Measurements from ENCODE around the gene ACER1.
"Not testable (repeated sequence)": the region's sequence is repeated elsewhere in the genome, so short reads cannot be mapped to it uniquely, and the experiment has no call there.

ACER1 gene

DNA sequence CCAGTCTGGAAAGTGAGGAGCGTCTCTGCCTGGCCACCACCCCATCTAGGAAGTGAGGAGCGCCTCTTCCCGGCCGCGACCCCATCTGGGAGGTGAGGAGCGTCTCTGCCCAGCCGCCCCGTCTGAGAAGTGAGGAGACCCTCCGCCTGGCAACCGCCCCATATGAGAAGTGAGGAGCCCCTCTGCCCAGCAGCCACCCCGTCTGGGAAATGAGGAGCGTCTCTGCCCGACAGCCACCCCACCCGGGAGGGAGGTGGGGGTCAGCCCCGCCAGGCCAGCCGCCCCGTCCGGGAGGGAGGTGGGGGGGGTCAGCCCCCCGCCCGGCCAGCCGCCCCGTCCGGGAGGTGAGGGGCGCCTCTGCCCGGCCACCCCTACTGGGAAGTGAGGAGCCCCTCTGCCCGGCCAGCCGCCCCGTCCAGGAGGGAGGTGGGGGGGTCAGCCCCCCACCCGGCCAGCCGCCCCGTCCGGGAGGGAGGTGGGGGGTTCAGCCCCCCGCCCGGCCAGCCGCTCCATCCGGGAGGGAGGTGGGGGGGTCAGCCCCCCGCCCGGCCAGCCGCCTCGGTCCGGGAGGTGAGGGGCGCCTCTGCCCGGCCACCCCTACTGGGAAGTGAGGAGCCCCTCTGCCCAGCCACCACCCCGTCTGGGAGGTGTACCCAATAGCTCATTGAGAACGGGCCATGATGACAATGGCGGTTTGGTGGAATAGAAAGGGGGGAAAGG lies 22.1 kb upstream of the ACER1 start:
- not testable (repeated sequence) for DNase-seq

DNA sequence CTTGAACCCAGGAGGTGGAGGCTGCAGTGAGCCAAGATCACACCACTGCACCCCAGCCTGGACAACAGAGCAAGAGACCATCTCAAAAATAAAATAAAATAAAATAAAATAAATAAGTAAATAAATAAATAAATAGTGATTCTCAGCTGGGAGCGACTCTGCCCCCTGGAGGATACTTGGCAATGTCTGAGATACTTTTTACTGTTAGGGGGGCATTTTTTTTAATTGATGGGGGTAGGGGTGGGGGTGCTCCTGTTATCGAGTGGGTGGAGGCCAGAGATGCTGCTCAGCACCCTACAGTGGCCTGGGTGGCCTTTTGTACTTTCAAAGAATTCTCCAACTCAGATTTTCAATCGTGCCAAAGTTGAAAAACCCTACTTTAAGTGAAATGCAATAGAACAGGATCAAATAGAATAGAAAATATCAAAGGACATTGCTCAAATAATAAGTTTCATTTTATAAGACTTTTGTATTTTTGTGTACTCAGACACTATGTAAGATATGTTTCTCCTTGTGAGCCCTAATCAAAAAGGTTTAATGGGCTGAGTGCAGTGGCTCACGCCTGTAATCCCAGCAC lies 20.8 kb upstream of the ACER1 start:
- no peak for DNase-seq

DNA sequence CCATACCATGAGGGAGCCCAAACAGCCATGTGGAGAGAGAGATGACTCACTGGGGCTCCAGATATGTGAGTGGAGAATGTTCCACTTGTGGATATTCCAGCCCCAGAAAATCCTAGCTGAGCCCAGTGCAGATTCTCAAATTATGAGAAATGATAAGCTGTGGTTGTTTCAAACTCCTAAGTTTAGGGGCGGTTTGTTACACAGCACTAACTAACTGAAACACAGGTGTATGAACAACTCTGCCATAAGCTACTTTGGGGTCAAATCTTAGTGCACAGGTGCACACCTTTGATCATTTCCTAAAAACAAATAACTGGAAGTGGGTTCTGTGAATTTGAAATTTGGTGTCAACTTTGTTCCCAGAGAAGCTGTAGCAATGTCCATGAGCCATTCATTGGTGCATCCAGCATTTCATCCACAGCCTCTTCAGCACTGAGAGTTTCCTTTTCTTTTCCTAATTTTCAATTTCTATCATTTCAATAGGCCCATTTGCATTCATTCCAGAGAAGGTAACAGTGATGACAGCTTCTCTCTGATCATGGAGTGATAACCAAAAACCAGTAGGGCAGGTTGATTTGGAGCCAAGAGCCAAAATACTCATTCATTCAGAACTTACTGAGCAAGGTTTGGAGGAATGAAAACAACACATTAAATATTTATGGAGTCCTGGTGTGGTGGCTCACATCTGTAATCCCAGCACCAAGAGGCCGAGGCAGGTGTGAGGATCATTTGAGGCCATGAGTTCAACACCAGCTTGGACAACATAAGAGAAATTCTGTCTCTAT lies 19.2 kb upstream of the ACER1 start:
- no peak for DNase-seq

DNA sequence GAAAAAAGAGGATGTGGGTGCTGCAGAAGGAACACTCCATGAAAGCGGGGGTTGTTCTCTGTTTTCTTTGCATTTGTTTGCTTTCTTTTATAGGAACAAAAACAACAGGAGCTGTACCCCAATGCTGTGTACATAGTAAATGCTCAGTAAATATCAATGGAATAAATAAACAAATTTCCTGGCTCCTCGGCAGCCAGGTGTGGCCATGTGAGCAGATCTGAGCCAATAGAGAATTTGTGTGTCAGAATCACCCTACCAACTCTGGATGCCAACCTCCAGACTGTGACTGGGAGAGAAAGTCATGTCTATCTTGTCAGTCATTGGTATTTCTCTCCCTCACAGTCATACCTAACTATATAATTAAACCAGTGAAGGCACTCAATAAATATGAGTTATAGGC lies 17.3 kb upstream of the ACER1 start:
- DNase-seq, result no peak

DNA sequence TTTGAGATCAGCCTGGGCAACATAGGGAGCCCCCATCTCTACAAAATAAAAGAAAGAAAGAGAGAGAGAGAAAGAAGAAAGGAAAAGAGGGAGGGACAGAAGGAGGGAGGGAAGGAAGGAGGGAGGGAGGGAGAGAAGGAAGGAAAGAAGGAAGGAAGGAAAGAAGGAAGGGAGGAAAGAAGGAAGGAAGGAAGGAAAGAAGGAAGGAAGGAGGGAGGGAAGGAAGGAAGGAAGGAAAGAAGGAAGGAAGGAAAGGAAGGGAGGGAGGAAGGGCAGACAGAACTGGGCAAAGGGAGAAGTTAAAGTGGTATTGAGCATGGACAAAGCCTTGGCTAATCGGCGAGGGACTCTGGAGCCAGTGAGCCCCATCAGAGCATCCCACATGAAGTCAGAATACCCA lies 15.9 kb upstream of the ACER1 start:
- DNase-seq, result not testable (repeated sequence)

DNA sequence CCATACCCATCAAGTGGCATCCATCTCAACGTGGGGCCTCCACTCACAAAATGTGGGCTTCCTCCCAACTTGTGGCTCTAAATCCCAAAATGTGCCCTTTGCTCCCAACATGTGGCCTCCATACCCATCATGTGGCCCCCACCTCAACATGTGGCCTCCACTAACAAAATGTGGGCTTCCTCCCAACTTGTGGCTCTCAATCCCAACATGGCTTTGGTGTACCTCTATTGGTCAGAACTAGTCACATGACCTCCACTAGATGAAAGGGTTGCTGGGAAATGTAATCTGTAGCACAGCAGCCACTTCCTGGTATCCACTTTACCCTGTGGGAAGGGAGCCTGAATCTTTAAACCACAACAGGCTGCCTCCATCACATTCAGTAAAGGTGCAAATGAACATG lies 10.1 kb upstream of the ACER1 start:
- no peak for DNase-seq

DNA sequence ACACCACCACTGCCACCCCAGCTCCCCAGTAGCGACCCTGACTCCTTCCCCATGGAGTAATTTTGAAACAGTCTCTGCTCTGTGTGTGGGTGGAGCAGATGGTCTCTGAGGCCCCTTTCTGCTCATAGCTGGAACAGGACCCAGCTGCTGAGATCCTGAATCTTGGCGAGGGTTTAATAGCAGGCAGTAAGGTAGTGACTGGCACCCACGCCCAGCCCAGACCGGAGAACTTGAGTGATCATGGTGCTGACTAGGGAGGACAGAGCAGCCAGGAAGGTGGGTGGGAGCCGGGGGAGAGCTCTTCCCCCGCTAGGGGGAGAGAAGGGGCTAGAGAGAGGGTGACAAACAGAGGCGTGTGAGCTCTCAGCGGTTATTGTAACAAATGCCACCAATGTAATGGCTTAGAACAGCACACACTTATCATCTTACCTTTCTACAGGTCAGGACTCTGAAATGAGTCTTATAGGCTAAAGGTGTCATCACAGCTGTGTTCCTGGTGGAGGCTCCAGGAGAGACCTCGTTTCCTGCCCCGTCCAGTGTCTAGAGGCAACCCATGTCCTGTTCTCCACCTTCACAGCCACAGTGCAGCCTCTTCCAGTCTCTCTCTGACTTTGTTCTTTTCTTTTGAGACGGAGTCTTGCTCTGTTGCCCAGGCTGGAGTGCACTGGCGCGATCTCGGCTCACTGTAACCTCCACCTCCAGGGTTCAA lies 7.2 kb upstream of the ACER1 start:
- DNase-seq, result no peak

DNA sequence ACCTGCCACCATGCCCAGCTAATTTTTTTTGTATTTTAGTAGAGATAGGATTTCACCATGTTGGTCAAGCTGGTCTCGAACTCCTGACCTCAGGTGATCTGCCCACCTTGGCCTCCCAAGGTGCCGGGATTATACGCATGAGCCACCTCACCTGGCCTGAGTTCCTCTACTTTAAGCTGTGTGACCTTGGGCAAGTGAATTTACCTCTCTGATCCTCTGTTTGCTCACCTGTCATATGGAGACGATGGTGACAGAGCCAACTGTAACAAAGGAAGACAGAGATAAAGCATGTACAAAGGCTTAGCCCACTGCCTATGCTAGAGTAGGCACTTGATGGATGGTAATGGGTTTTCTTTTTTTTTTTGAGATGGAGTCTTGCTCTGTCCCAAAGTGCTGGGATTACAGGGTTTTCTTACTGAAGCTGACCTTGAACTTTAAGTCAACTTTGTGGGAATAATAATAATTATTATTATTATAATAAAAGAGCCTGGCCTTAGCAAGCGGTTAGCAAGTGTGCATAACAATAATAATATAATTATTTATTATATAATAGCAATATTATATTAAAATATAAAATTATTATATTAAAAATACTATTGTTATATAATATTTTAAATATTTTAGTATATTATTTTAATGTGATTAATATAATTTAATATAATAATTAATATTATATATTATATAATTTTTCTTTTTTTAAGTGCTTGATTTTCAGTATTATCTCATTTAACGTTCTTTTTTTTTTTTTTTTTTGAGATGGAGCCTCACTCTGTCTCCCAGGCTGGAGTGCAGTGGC lies 1.3 kb upstream of the ACER1 start:
- no peak for DNase-seq

DNA sequence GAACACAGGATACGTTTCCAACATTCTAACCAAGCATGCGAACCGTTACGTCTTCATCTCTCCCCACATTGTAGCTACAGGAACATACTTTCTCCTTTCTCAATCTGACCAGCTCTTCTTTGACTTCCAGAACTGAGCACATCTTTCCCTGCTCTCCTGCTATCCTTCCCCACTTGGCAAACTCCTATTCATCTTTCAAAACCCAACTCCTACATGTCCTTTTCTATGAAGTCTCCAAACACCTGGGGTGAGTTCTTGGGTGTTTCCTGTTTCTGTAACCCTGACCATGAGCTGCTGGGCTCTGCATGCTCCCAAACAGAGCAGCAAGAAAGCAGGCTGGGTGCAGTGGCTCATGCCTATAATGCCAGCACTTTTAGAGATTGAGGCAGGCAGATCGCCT lies 6.6 kb downstream of the ACER1 start:
- no peak for DNase-seq

DNA sequence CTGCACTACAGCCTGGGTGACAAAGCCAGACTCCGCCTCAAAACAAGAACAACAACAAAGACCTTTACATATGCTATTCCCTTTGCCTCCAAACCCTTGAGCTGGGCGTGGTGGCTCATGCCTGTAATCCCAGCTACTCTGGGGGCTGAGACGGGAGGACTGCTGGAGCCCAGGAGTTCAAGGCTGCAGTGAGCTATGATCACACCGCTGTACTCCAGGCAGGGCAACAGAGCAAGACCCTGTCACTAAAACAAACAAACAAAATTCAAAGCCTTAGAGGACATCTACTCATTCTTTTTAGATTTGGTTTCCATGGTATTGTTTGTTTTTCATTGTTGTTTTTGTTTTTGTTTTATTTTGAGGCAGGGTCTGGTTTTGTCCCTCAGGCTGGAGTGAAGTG lies 7.8 kb downstream of the ACER1 start:
- no peak for DNase-seq

DNA sequence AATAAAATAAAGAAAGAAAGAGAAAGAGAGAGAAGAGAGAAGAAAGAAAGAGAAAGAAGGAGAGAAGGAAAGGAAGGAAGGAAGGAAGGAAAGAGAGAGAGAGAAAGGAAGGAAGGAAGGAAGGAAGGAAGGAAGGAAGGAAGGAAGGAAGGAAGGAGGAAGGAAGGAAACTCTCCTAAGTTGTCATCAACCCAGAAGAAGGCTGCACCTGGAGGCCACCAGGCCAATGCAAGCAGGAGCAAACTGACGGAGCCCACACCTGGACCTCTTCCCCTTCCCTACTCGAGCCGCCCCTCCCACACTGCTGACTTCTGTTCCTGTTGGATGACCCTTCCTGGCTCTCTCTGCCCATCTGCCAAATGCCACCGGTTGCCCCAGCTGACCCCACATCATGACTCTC lies 8.7 kb downstream of the ACER1 start:
- no peak for DNase-seq

DNA sequence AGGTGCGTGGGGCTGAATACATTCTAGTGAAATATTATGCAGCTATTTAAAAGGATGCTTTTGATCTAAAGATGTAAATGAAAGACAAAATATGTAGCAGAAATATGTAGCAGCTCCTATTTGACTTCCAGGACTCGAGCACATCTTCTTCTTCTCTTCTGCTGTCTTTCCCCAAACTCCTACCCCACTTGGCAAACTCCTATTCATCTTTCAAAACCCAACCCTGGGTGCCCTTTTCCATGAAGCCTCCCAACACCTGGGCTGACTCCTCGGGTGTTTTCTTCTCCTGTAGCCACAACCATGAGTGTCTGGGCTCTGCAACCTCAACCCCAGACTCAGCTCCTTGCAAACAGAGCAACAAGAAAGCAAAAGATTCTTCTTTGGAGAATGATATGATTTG lies 11.1 kb downstream of the ACER1 start:
- no peak for DNase-seq

DNA sequence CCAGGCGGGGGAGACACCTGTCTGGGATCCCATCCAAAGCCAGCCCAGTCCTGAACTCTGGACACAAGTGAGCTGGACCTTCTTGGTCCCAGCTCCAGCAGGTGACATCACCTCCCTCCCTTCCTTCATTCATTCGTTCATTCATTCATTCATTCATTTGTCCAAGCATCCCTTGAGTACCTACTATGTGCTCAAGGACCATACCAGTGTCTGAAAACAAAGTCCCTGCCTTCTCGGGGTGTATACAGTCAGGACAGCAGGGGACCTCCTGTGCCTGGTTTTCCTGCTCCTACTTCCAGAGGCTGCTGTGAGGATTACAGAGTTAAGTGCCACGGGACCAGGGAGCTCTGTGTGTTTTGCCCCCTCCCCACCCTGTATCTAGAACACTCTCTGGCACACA lies 14.0 kb downstream of the ACER1 start:
- no peak for DNase-seq

DNA sequence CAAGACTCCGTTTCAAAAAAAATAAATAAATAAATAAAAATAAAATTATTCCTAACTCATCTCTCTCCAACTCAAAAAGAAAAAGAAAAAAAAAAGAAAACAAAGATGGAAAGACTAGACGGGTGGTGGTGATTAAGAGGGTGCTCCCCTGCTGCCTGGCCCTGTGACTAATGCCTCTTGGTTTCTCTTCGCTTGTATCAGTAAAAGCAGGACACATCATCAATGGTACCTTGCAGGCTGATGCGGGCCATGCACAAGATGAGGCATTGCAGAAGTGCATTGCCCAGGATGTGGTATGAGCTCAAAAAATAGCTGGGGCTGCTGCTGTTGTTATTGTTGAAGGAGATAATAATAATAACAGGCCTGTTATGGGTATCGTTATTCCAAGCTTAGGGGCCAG lies 14.6 kb downstream of the ACER1 start:
- no peak for DNase-seq

DNA sequence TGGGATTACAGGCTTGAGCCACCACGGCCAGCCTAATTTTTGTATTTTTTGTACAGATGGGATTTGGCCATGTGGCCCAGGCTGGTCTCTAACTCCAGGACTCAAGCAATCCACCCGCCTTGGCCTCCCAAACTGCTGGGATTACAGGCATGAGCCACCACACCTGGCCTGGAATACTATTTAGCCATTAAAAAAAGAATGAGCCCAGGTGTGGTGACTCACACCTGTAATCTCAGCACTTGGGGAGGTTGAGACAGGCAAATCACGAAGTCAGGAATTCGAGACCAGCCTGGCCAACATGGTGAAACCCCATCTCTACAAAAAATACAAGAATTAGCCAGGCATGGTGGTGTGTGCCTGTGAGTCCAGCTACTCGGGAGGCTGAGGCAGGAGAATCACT lies 17.8 kb downstream of the ACER1 start:
- not testable (repeated sequence) for DNase-seq

DNA sequence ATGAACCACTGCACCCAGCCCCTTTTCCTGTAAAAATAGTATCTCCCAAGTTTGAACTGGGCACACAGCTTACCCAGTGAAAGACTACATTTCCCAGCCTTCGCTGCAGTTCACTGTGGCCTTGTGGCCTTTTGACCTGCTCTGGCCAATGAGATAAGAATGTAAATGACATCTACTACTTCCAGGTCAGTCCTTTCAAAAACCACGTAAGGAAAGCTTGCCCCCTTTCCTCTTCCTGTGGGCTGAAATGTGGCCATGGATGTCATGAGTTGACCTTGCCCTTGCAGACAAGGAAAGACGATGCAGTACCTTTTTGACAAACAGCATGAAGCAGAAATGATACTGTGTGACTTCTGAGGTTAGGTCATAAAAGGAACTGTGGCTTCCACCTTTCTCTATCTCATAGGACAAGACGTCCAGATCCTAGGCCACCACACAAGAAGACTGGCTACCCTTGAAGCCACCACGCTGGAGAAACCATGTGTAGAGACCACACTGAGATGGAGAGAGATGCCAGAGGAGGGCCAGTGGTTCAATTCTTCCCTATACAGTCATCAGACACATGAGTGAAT lies 19.9 kb downstream of the ACER1 start:
- no peak for DNase-seq

DNA sequence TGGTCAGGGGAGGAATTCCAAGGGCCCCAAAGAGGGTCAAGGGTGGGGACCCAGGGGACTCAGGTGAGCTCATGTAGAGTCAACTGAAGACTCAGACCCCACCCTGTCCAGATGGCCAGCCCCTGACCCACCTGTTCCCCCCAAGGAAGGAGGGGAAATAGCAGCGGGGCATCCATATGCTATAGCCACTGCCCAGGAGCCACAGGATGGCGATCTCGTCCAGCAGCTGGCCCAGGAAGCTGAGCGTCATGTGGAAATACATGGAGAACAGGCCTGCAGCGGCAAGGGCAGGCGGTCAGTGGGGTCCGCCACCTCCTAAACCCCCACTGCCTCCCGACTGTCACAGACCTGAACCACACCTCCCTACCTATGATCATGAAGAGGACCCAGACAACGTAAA lies 21.4 kb downstream of the ACER1 start:
- DNase-seq, result no peak

DNA sequence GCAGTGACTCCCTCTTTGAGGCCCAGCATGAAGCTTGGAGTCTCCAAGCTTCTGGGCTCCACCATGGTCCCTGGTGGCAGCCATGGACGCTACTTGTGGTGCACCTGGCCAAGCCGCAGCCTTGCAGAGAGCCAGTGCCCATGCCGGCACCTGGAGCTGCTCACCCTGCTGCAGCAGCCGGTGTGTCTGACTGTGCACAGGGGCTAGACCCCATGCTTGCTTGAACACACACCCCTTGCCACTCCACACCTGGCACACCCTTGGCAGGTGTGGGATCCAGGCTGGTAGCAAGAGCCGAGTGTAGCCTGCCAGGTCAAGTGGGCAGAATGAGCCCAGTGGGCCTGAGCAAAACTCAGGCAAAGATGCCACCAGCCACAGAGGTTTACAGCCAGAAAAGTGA lies 35.0 kb downstream of the ACER1 start:
- DNase-seq, result no peak

DNA sequence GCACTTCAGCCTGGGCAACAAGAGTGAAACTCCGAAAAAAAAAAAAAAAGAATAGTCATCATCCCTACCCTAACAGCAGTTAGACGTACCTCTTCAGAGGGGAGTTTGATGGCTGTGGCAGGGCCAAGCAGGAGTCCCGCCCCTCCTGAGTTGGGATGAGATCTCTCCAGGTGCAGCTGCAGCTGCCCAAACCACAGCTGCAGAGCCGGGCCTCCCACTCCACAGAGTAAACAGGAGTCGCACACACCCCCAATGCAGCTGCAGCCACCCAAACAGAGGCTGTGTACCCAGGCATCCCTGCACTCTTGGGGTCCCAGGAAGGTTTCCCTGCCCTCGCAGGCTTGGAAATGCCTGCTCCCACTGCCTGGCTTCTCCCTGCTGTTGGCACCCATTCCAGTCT lies 36.2 kb downstream of the ACER1 start:
- DNase-seq, result no peak

DNA sequence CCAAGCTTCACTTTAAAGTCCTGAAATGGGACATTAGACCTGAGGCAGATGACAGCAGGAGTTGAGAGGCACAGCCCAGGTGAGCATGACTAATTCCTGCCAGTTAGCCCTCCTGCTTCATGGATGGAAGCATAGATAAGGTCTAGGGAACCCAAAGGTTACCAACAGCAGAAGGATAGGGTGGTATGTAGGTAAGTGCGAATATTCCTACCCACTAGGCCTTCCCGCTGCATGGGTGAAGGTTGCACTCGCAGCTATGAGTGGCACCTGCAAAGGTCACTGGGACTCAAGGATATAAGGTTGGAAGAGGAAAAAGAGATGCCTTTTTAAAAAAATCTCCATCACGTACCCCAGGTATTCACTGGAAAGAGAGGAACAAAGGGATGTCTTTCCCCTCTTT lies 41.4 kb downstream of the ACER1 start:
- DNase-seq, result no peak

DNA sequence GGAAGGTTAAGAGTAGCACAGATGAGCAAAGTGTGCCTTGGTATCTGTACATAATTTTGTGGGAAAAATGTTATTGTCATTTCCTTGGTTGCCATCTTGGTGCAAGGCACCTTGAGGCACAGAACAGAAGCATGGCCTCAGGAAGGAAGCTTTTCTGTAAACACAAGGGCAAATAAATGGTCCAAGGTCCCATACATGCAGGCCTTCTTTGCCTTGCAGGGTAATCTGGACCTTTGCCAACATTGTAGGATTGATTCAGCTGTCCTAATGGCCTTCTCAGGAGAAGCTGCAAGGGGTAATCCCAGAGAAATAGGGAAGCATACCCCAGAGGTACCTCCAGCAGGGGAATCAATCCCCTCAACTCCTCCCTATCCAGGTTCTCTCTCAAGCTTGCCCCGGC lies 44.7 kb downstream of the ACER1 start:
- DNase-seq, result no peak

DNA sequence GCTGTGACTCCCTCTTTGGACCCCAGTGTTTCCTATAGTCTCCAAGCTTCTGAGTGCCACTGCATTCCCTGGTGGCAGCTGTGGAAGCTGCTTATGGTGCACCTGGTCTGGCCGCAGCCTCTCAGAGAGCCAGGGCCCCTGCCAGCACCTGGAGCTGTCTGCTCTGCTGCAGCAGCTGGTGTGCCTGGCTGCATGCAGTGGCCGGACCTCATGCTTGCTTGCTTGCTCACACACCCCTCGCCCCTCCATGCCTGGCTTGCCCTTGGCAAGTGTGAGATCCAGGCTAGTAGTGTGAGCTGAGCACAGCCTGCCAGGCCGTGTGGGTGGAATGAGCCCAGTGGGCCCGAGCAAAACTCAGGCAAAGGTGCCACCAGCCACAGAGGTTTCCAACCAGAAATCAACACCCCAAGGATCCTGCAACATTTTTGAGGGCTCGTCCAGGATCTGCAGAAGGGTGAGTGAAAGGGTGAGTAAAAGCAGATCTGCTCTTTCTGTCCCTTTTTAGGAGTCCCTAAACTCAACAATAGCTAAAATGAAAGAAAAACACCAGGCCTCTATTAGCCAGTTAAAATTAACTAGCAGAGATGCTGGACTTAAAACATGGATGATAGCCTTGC lies 46.0 kb downstream of the ACER1 start:
- no peak for DNase-seq
